NCI-H2107 (cell line): ENCODE measurements around the gene TPM2.

ENCODE experiments used
- DNase-seq: peaks from one replicate; lab custom pipeline; 2025; lab: John Stamatoyannopoulos, UW

The TPM2 gene

DNA sequence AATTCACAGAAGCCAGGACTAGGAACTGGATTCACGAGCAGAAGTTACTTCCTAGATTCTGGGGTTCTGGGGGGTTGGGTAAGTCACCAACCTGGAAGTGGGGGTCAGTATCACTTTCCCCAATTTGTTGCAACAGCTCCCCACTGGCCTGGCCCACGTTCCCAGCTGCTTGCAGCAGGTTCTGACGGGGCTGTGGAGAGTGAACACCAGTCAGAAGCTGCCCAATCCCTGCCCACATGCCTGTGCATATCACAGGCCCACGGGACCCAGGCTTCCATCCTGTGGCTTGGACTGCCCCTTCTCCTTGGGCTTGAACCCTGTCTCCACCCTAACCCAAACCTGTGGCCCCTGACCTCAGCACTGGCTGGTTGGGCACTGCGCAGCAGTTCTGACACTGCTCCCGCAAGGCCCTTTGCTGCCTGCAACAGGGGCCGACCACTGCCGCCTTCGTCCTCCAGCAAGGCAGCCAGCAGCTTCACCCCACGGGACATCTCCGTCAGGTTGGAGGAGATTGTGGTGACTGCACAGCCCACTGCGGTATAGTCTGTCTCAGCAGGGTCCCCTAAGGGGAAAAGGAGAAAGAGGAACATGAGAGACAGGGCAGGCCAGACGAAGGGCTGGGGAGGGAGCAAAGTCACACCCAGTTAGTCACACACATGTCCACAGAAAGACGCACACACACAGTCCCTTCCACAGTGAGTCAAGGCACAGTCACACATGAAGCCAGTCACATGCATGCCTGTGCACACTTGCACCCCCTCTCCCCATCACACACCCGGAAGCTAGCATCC is 29.2 kb upstream of the TPM2 start:
- no peak for DNase-seq

DNA sequence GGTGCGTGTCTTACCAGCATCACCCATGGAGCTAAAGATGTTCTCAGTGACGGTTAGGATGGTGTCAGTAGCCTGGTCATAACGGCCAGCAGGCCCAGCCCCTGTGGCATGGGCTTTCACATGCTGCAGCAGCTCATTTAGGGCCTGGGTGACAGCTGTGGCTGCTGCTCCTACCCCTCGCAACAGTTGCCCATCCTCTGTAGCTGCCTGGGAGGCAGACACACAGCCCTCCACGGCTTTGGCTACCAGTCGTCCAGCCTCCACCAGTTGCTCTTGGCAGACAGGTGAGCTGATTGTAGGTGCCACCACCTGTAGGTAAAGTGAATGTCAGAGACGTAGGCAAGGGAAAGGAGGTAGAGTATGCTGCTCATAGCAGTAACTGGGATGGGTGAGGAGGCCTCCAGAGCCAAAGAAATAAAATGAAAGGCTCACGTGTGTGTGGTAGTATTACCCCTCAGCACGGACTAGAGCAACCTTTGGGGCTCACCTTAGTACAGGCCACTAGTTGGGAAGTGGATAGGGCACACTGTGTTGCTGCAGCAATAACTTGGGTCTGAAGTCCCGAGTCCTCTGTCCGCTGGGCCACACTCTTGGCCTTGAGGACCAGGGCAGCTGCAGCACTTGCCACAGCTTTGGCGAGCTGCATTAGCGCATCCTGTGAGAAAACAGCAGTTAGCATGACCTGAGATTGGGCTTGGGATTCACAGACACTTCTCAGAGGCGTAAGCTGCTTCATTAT is 27.6 kb upstream of the TPM2 start:
- DNase-seq: no peak

- no peak for DNase-seq
Measured at GRCh38 chr9:35716230-35716629, 26.5 kb upstream of the TPM2 start.

- DNase-seq: no peak
Measured at GRCh38 chr9:35714579-35715252, 25.0 kb upstream of the TPM2 start.

GRCh38 chr9:35714123-35714522 is 24.4 kb upstream of the TPM2 start:
- DNase-seq: no peak

- DNase-seq: no peak
Measured at GRCh38 chr9:35713578-35713977, 23.9 kb upstream of the TPM2 start.

- no peak for DNase-seq
Measured at GRCh38 chr9:35712762-35713400, 23.2 kb upstream of the TPM2 start.

GRCh38 chr9:35711501-35712428 is 22.0 kb upstream of the TPM2 start:
- no peak for DNase-seq

DNA sequence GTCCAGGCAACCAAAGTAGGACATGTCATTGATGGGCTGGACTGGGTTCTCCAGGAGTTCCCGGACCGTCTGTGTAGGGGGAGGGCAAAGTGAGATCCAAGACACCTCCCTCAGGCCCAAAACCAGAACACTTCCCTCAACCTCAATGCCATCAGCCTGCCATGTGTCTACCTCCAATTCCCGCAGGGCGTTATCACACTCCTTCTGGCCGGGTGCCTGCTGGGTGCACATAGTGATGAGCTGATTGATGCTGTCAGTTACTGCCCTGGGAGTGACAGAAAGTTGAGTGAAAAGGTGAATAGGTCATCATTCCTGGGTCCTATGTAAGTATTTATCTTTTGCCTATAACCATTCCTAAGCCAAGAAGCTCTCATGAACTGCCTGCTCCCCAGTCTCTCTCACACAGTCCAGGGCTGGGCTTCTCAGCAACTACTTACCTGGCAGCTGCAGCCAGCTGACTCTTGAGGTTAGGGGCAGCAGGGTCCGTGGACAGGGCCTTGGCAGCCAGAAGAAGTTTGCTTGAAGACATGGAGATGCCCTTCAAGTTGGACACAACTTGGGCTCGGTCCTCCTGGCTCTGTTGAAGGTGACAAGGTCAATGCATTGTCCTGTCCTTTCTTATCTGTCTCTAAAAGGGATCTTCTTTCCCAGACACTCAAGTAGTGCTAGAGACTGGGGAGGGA is 21.2 kb upstream of the TPM2 start:
- DNase-seq: no peak

DNA sequence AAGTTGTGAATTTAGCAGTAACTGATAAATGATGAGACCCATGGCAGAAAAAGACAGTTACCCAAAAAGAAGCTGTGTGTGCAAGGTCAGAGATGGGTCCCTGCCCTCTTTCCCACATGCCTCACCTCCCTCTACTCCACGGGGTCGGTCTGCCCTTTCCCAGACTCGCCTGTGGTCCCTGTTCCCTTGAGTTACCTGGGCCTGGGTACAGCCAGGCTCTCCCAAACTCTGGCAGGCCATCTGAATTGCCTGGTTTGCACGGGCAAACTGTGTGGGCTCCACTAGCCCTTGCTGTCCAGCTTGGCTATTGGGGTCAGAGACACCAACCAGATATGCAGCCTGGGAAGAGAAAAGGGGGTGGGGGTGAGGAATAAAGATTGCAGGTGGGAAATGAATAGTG is 18.4 kb upstream of the TPM2 start:
- no peak for DNase-seq

DNA sequence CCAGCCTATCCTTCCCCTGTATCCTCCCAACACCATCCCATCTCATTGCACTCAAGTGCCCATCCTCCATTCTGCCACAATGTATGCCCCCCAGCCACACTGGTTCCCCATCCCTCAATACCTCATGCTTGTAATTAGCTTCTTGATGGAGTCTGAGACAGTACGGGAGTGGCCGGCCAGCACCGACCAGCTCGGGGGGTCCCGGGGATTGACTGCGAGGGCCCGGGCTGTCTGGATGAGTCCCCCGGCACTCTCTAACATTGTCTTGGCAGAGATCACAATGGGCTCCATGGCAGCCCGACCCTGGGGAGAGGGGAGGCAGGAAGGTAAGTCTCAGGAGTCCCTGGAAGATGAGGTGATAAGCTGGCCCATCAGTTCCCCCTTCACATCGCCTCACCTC is 17.2 kb upstream of the TPM2 start:
- no peak for DNase-seq

GRCh38 chr9:35705836-35706430 is 16.2 kb upstream of the TPM2 start:
- DNase-seq: no peak

DNA sequence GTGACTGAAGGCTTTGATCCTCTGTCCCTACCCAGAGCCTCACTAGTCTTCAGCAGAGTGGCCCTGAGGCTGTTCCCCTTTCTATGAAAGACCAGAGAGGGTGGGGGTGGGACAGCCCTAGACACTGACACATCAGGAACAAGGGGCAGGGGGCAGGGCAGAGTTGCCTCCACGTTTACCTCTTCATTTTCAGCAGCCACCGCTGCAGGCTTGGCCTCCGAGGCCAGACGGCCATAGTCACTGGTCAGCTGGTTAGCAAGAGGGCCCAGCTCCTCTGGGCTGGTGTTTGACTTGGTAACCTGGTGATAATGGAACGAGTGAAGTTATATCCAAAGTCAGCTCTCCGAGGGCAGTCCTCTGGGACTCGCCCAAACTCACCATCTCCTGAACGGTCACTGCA is 15.6 kb upstream of the TPM2 start:
- no peak for DNase-seq

DNA sequence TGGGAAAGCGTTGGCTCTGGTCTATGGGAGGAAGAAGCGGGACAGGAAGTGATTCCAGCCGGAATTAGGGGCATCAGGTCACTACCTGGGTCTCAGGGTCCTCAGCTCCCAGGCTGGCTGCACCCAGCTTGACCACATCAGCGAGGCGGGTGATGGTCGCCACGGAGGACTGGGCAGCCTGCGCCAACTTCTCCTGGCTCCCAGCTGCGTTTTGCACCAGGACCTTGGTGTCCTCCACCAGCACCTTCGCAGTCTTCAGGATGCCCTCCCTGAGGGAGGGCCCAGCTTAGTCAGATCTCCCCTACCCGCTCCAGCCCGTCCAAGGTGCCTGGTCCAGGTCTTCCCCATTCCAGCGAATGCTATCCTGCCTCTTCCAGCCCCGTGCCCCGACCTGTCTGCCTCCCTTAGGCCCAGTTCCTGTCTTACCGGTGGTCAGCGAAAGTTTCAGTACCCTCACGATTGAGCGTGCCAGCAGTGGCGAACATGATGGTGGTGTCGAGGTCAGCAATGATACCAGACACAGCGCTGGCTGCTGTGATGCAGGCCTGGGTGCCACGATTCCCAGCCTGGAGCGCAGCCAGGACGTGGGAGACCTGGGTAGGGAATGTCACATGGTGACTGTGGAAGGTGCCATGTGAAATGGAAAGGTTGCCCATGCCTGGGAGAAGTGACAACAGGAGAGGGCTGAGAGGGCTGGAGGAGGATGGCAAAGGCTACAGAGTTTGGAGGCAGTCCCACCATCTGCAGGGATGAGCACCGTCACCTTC is 14.4 kb upstream of the TPM2 start:
- no peak for DNase-seq

DNA sequence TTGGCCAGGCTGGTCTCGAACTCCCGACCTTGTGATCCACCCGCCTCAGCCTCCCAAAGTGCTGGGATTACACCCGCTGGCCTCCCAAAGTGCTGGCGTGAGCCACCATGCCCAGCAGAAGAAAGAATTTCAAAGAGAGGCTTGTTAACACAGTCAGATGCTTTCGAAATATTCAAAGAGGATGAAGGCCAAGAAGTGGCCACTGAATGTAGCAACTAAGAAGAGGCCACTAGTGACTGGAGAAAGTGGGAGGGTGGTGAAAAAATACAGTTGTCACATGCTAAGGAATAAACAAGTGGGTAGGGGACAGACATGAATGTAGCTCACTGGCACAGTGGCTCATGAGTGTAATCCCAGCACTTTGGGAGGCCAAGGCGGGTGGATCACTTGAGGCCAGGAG is 13.0 kb upstream of the TPM2 start:
- no peak for DNase-seq

DNA sequence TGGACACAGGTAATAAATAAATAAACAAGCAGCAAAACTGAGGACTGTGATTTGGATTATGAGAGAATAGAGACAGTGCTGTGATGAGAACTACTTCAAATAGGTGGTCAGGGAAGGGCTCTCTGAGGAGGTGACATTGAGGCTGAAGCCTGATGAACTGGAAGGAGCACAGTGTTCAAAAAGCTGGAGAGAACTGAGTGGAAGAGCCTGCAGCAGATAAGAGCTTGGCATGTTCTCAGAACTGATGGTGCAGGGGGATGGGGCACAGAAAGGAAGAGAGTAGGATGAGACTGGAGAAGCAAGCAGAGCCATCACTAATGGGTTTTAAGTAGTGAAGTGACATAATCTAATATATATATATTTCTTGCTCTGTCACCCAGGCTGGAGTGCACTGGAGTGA is 11.2 kb upstream of the TPM2 start:
- DNase-seq: no peak

DNA sequence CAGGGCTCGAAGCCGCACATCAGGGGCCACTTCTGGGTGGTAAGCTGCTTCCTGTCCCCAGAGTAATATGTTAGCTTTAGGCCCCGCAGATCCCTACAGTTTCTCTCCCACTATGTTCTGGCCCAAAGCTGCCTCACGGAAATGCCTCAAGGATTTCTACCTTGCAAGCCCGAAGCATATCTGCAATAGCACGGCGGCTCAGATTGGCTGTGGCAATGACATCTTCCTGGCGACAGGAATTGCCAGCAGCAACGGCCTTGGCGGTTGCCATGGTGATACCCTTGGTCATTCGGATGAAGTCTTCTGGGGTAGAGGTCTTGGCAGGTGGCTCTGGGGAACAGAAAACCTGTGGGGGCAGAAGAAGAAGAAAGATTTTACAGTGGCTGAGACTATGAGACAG is 10.3 kb upstream of the TPM2 start:
- no peak for DNase-seq

DNA sequence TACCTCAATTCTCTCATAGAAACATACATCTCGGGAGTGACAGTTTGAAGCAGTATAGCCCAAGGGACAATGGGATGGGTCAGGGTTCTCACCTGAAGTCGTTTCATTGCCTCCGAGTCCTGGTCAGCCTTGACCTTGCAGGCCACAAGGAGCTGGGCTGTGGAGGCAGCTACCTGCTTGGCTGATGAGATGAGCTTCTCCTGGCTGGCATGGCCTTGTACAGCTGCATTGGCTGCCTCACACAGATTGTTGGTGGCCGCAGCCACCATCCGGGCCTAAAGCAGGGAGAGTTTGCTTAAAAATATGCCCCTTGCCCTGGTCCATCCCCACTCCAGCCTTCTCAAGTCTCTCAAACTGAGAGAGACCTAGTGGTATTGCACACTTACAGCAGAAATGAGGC is 8.5 kb upstream of the TPM2 start:
- no peak for DNase-seq

- DNase-seq: no peak
Measured at GRCh38 chr9:35697486-35697885, 7.8 kb upstream of the TPM2 start.
